ENCODE results near the gene MEI1.
"Not testable (repeated sequence)": the region's sequence is repeated elsewhere in the genome, so short reads cannot be mapped to it uniquely, and the experiment has no call there.

MEI1 gene, protein sequence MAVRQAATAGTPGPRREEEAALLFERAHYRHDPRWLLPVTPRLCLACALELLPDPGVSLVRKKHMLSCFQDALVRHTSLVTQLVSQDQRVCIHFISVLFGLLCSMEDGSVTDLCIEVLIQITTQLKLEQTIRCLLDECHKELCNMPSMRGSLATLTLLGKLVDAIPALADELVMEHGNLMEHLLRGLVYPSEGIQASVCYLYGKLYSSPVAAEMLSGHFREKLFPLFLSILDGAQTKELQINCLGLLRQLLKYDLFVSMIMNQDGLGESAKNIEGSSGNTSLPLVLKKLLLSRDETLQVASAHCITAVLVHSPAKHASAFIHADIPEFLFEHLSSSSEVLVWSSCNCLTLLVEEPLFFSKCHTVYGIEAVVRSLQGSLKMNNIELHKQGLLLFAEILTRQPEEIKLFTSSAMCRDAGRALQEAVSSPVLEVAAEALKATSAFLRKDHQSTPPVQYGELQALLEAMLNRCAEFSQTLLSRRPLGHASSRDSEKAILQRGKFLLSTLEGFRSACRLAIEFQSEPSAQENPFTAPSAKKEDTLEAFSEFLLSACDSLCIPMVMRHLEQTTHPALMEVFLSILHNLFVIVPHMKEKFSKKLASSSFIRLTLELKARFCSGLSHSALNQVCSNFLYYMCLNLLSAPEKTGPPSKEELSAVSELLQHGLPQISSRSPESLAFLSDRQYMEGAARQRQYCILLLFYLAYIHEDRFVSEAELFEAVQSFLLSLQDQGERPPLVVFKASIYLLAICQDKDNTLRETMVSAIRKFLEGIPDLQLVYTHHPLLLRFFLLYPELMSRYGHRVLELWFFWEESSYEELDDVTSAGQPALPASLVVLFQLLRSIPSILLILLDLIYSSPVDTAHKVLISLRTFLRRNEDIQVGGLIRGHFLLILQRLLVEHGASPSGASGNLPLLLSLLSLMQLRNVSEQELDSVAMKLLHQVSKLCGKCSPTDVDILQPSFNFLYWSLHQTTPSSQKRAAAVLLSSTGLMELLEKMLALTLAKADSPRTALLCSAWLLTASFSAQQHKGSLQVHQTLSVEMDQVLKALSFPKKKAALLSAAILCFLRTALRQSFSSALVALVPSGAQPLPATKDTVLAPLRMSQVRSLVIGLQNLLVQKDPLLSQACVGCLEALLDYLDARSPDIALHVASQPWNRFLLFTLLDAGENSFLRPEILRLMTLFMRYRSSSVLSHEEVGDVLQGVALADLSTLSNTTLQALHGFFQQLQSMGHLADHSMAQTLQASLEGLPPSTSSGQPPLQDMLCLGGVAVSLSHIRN

DNA sequence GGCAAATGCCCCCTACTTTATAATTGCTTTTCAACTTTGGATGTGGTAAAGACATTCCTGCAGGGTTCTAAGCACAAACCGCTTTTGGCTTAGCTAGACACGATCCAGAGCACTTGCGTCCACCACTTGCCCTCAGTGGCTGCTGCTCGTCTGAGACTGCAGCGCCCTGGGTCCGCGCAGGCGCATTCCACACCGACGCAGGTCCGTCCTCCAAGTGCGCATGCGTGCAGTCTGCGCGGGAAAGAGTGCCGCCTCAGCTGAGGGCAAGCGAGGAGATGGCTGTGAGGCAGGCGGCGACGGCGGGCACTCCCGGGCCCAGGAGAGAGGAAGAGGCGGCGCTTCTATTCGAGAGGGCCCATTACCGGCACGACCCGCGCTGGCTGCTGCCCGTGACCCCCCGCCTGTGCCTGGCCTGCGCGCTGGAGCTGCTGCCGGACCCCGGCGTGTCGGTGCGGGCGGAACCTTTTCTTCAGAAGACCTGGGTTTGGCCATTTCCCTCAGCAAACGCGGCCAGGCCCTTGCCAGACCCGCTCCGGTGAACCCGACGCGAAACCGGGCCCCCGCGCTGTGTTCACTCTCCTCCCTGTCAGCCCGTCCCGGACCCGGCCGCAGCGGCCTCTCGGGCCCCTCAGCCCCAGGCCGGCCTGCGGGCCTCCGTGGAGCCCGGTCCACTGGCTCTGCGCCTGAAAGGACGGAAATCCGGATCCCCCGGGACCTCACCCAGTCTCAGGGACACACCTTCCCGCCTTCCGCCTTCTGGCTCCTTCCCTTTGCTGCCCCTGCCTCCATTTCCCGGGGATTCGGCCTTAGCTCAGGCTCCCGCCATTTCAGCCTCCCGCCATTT is at the start of gene MEI1:
MEI1 (plus strand) TSS at position 240 of the 844 bp plus-strand sequence; CDS start at position 276, 36 bp downstream.
- DNase-seq, result no peak

DNA sequence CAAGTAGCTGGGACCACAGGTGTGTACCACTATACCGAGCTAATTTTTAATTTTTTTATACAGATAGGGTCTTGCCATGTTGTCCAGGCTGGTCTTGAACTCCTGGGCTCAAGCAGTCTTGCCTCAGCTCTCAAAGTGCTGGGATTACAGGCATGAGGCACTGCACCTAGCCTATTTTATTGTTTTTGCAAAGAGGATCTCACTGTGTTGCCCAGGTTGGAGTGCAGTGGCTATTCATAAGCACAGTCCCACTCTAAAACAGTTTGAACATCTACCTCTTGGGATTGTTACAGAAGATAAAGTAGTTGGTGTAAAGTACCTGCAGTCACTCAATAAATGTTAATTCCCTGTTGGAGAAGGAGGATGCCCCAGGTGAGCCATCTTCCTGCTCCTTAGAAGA is 49.1 kb upstream of the MEI1 start:
- DNase-seq, result no peak

DNA sequence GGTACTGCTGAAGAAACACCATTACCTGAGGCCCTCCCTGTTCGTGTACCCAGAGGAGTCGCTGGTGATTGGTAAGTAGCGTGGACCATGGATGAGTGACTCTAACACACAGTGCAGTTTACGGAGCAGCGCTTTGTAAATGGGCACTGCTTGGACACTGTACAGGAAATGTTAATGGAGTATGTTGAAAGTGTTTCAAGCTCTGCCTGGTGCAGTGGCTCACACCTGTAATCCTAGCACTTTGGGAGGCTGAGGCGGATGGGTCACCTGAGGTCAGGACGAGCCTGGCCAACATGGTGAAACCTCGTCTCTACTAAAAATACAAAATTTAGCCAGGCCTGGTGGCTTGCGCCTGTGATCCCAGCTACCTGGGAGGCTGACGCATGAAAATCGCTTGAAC is 48.5 kb upstream of the MEI1 start:
- no peak for DNase-seq

DNA sequence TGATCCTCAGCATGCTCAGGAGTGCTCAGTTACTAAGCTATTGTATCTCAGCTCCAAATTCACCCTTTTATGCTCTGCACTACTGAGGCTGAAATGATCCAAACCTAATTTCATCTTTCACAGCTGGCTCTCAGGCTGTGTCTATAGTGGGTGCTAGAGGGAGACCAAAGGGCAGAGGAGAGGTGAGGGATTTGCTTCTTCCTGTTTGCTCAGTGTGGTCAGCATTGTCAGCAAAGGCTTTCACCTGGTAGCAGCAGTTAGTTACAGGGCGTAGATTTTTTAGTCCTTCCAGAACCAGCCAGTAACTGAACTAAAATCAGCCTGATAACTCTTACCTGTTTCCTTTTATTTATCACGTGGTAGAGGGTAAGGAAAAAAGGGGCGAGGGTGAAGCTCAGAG is 45.0 kb upstream of the MEI1 start:
- no peak for DNase-seq

DNA sequence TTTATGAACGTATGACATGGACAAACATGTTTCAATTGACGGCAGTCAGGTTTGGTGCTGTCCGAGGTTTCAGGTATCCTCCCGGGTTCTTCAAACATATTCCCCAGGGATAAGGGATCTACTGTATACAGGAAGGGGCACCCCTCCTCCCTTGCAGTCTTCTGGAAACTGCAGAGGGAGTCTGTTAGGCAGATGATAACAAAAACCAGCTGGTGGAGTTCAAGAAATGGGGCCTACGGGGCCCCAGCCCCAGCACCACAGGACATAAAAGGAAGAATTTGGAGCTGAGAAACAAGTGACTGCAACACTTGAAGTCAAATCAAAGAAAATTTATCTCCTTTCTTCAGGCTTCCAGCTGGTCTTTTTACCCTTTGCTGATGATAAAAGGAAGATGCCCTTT is 42.7 kb upstream of the MEI1 start:
- DNase-seq, result no peak

DNA sequence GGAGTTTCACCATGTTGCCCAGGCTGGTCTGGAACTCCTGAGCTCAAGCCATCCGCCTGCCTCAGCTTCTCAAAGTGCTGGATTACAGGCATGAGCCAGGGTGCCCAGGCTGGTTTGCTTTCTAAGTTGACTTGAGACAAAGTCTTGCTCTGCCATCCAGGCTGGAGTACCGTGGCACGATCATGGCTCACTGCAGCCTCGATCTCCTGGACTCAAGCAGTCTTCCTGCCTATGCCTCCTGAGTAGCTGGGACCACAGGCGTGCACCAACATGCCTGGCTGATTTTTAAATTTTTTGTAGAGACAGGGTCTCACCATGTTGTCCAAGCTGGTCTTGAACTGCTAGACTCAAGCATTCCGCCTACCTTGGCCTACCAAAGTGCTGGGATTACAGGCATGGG is 41.6 kb upstream of the MEI1 start:
- DNase-seq, result no peak

DNA sequence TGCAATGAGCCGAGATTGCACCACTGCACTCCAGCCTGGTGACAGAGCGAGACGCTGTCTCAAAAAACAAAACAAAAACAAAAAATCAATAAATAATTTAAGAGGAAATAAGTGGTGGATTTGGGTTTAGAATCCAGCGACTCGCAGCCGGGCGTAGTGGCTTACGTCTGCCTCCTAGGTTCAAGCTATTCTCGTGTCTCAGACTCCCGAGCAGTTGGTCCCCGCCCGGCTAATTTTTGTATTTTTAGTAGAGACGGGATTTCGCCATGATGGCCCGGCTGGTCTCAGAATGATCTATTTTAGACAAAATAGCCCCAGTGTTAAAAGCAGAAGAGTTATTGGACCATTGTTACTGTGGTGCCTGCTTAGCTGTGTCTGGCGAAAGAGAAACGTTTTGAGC is 40.4 kb upstream of the MEI1 start:
- DNase-seq, result no peak

DNA sequence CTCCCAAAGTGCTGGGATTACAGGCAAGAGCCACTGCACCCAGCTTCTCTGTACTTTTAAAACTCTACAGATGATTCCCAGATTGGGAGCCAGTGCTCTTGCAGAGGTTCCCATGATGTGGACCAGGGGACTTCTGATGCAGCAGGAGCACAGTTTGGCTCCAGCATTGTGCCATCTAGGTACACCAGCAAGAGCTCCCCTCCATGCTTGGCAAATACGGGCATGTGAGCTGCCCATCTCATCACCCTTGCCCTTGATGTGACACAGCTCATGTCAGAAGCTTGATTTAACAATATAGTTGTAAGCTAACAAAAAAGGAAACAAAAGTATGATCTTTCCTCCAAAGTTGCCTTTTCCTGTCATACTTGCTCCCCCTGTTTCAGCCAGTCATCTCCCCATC is 39.4 kb upstream of the MEI1 start:
- DNase-seq, result no peak

DNA sequence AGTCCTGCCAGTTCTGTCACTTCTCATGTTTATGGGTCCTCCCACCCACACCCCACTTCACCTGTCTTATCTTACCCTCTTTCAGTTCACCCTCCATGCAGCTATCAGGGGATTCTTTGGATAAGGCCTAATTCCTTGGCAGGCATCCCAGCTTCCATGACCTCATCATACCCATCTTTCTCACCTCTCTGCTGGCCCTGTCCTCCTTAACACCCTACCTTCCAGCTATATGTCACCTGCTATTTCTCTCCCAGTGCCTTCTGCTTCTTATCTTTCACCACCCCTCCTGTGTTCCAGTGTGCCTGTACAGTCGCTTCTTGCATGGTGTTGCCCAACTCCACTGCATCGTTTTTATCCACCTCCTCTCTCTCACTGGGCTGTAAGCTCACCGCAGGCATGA is 38.9 kb upstream of the MEI1 start:
- no peak for DNase-seq

DNA sequence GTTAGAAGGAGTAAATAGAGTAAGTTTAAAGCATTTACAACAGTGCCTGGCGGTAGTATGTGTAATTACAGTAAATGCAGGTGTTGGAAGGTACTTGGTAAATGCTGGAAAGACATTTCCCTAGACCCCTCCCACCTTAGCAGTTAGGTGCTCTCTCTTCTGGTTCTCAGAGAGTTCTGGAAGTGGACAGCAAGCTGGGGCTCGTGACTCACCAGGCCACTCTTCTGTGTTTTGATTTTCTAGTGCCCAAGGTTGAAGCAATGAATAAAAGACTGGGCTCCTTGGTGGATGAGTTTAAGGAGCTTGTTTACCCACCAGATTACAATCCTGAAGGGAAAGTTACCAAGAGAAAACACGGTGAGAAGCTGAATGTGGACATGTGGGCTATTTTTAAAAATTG is 38.2 kb upstream of the MEI1 start:
- no peak for DNase-seq

DNA sequence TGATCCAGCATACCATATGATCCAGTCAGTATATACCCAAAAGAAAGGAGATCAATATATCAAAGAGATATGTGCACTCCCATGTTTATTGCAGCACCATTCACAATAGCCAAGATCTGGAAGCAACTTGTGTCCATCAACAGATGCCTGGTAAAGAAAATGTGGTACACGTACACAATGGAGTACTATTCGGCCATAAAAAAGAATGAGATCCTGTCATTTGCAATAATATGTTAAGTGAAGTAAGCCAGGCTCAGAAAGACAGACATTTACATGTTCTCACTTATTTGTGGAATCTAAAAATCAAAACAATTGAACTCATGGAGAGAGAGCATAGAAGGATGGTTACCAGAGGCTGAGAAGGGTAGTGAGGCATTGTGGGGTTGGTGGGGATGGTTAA is 37.6 kb upstream of the MEI1 start:
- DNase-seq, result no peak

DNA sequence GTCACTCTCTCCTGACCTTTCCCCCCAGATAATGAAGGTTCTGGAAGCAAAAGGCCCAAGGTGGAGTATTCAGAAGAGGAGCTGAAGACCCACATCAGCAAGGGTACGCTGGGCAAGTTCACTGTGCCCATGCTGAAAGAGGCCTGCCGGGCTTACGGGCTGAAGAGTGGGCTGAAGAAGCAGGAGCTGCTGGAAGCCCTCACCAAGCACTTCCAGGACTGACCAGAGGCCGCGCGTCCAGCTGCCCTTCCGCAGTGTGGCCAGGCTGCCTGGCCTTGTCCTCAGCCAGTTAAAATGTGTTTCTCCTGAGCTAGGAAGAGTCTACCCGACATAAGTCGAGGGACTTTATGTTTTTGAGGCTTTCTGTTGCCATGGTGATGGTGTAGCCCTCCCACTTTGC is 35.7 kb upstream of the MEI1 start:
- not testable (repeated sequence) for DNase-seq

DNA sequence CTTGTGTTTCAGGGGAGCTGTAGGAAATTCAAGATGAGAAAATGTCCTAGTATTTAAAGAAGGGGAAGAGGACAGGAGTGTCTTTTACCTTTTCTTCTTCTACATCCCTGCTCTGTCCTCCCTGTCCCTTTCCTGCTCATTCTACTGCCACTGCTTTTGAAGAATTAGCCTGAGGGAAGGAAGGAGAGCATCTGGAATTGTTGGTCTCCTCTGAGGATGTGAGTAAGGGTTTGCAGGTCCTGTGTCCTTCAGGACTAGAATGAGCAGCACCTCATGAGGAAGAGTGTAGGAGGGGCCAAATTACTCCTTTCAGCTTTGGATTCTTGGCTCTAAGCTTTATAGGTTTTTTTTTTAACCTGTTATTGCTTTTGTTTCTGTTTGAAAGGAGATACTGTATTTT is 34.8 kb upstream of the MEI1 start:
- no peak for DNase-seq

DNA sequence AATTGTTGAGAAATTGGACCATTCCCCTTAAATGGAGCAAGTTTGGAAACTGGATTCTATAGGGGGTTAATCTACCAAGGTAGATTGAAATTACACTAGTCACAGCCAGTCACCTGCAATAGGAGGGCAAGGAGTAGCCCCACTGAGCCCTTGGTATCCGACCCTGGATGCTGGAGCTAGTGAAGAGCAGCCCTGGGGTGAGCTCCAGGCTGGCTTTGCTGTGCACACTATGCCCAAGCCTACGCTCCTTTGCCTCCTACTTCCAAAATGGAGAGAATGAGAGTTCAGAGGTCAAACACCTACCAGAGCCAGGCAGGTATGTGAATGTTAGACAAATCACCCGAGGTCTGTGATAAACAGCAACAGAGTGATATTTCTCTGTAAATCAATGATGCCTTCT is 34.4 kb upstream of the MEI1 start:
- no peak for DNase-seq

DNA sequence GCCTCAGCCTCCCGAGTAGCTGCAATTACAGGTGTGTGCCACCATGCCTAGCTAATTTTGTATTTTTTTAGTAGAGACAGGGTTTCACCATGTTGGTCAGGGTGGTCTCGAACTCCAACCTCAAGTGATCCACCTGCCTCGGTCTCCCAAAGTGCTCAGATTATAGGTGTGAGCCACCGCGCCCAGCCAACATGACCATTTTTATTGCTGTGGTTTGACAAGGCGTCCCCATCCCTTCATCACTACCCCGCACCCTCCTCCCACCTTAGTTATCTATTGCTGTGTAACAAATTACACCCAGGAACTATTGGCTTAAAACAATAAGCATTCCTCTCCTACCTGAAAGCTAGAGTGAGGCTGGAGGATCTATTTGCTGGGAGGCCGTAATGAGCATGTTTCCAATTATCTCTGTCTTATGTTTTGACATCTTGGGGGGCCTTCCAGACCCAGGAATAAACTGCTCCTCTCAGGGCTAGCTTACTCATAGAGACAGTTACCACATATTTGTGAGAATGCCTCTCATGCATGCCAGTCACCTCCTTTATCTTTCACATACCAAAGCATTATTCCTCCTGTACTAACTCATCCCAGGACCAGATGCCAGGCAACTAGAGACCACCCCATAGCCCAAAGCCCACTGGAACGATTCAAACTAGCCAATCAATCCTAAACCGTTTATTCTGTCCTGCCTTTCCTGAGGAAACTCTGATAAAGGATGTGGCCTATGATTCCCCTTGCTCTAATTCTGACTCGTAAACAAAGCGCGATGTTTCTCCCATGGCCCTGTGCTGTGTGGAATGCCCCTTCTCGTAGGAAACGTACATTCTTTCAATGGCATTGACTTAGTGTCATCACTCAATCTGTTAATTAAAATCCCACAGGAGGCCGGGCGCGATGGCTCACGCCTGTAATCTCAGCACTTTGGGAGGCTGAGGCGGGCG is 30.1 kb upstream of the MEI1 start:
- no peak for DNase-seq

DNA sequence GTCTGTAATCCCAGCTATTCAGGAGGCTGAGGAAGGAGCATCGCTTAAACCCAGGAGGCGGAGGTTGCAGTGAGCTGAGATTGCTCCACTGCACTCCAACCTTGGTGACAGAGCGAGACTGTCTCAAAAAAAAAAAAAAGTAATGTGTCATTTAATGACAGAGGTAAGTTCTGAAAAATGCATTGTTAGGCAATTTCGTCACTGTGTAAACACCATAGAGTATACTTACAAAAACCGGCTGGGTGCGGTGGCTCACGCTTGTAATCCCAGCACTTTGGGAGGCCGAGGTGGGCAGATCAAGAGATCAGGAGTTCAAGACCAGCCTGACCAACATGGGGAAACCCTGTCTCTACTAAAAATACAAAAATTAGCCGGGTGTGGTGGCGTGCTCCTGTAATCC is 27.2 kb upstream of the MEI1 start:
- not testable (repeated sequence) for DNase-seq

DNA sequence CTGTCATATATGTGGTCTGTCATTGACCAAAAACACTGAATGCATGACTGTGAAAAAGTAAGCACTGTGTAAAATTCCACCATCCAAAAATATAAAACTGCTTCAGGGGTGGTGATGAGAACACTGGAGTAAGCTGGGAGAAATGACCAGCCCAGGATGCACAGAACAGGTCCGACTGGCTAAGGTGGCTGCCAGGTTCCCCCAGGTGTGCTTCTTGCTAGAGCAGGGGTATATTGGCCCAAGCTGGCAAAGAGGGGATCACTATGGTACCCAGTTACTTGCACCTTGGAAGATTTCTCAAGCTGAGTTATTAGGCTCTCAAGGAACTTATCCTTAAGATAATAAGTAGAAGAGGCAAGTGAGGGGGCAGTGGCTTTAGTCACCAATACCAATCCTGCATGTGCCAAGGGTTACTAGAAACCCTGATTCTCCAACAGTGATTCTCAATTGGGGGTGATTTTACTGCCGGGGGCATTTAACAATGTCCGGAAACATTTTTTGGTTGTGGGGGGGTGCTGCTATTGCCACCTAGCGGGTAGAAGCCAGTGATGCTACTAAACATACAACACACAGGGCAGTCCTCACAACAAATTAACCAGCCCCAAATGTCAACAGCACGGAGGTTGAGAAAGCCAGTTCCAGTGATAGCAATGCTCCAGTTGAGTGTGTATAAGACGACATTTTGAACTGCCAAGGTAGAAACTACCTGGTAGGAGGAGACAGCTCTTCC is 26.4 kb upstream of the MEI1 start:
- DNase-seq, result no peak

DNA sequence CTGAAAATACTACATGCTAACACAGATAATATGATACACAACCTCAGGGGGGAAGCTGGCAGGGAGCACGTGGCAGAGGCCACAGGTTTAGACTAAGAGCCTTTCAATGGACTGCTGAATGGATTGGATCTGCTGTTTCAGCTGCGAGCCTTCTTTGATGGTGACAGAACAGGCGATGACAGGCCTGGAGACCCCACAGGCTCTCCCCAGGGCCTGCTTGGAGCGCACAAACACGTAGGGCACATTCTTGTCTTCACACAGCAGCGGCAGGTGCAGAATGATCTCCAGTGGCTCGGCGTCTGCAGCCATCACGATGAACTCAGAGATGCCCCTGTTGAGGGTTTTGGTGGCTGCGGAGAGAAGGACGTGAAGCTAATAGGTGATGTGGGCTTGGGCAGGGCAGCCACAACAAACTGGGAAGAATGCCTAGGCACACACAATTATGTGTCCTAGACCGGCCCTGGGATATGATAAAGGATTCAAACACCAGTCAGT is 24.4 kb upstream of the MEI1 start:
- no peak for DNase-seq

DNA sequence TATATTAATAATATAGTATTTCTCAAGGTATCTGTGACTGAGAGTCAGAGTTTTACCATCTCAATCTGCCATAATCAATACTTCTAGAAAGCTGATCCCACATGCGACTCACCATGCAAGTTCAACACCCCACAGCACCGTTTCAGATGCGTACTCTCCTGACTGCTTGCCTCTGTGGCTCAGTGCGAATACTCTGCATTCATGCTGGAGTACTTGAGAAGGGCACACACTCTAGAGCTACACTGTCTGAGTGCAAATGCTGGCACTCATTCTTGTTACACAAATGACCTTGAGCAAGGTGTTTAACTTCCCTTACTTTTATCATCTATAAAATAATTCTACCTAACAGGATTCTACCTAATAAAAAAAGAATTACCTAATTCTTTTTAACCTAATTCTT is 23.2 kb upstream of the MEI1 start:
- DNase-seq, result no peak

DNA sequence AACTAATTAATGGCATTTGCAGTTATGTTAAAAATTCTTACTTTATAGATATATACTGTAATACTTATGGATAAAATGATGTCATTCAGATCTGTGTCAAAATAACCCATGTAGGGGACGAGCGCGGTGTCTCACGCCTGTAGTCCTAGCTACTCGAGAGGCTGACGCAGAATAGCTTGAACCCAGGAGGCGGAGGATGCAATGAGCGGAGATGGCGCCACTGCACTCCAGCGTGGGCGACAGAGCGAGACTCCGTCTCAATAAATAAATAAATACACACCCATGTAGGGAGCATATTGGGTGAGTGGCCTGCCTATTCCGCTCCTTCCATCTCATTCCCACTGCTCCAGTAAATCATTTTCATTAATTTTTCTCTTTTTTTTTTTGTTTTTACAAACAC is 17.7 kb upstream of the MEI1 start:
- no peak for DNase-seq

All from NCI-H1930 (cell line).